ENCODE data around the gene GON4L.

DNA sequence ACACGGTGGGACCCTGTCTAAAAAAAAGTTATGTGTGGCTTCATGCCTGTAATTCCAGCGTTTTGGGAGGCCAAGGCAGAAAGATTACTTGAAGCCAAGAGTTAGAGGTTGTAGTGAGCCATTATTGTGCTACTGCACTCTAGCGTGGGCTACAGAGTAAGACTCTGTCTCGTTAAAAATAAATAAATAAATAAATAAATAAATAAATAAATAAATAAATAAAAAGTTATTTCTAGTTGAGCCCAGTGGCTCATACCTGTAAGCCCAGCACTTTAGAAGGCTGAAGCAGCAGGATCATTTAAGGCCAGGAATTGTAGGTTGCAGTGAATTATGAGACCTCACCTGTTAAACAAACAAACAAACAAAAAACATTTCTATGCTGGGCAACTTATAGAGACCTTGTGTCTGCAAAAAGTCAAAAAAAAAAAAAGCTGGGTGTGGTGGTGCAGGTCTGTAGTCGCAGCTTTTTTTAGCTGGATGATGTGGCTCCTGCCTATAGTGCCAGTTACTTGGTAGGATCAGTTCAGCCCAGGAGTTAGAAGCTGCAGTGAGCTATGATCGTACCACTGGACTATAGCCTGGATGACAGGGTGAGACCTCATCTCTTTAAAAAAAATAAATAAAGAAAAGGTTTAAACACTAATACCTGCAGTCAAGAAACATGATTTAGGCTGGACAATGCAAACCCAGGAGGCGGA lies 25.6 kb downstream of the GON4L start:
- TF ChIP-seq POLR2A (IDR thresholded peaks at IDR 0.05): no peak
- TF ChIP-seq, protein P1, sequence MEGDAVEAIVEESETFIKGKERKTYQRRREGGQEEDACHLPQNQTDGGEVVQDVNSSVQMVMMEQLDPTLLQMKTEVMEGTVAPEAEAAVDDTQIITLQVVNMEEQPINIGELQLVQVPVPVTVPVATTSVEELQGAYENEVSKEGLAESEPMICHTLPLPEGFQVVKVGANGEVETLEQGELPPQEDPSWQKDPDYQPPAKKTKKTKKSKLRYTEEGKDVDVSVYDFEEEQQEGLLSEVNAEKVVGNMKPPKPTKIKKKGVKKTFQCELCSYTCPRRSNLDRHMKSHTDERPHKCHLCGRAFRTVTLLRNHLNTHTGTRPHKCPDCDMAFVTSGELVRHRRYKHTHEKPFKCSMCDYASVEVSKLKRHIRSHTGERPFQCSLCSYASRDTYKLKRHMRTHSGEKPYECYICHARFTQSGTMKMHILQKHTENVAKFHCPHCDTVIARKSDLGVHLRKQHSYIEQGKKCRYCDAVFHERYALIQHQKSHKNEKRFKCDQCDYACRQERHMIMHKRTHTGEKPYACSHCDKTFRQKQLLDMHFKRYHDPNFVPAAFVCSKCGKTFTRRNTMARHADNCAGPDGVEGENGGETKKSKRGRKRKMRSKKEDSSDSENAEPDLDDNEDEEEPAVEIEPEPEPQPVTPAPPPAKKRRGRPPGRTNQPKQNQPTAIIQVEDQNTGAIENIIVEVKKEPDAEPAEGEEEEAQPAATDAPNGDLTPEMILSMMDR (IDR thresholded peaks at IDR 0.05): no peak
